ENCODE data around the gene NRG3. TPM values are rescaled to one million over a fixed set of nuclear protein-coding genes. Genes with fewer than 3 reads are reported as not detected.
"Not testable (repeated sequence)": the region's sequence is repeated elsewhere in the genome, so short reads cannot be mapped to it uniquely, and the experiment has no call there.

NRG3 gene
- total RNA-seq, 1 donor from 2014 or later: 0.19 TPM

DNA sequence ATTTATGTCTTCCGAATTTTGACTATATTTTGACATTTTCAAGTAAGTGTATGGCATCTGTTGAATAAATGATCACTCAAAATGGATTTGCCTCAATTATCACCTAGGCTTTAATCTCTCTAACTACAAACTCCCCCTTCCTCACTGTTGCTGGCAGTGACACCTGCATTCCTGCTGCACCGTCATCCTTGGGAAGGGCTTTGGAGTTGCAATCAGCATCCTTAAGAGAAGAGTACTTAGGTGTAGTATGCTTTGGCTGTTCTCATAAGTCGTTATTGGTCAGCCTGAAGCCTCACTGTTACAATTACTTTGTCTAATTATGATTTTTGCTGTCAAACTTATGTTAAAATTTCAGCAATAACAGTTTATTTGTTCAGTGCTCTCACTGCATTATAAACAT, 415.0 kb downstream of the NRG3 start:
- ATAC-seq (ENCODE audit: poor library complexity): no peak
- intact Hi-C loops (cut with DNase I): no loop called here

GRCh38 chr10:82294874-82295378, 419.9 kb downstream of the NRG3 start:
- ATAC-seq (ENCODE audit: poor library complexity): no peak
- DNase-seq: no peak
- intact Hi-C loops (cut with DNase I): no loop called here

More for the DNA sequence above, 415.0 kb downstream of the NRG3 start:
- DNase-seq: no peak

- DNase-seq (no peak), ATAC-seq (ENCODE audit: poor library complexity) (no peak)
- intact Hi-C loops (cut with DNase I): no loop called here
These were observed 433.6 kb downstream of the NRG3 start for GRCh38 chr10:82308641-82309040.

DNA sequence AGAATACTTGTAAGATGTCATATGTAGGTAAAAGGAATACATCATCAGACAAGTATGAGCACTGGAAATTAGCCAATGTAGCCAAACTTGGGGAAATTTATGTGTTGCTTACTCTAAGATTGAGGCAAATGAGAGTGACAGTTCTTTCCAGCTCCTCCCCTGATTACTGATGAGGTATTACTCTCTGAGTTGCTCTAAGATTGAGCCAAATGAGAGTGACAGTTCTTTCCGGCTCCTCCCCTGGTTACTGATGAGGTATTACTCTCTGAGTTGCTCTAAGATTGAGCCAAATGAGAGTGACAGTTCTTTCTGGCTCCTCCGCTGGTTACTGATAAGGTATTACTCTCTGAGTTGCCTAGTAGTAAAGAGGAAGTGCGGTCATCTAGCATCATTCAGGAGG, 435.8 kb downstream of the NRG3 start:
- no peak for ATAC-seq (ENCODE audit: poor library complexity)
- no peak for DNase-seq
- intact Hi-C loops (cut with DNase I): no loop called here

- intact Hi-C loops (cut with DNase I): no loop called here
- no peak for DNase-seq
- ATAC-seq (ENCODE audit: poor library complexity): no peak
These were observed 438.4 kb downstream of the NRG3 start for GRCh38 chr10:82313401-82313800.

- no peak for ATAC-seq (ENCODE audit: poor library complexity)
- intact Hi-C loops (cut with DNase I): no loop called here
- DNase-seq: no peak
These were observed 443.5 kb downstream of the NRG3 start for GRCh38 chr10:82318534-82318933.

GRCh38 chr10:82319074-82319473, 444.1 kb downstream of the NRG3 start:
- ATAC-seq (ENCODE audit: poor library complexity) (no peak), DNase-seq (no peak)
- intact Hi-C loops (cut with DNase I): no loop called here

DNA sequence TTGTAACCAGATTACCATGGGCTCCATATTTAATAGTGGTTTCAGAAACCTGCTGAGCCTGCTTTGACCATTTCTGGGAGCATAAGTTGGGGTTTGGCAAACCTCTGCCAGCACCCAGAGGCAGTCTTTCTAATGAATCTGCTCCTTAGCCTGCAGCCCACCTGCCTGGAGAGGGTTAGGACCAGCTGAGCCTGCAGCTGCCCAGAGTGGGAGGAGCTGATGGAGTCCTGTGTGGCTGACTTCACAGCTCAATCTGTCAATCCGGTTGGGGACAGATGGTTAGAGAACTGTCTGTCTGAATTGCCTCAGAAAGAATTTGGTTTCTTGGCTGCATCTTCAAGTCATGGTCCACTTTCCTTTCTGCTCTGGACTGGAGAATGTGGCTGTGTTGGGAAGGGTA, 444.6 kb downstream of the NRG3 start:
- intact Hi-C loops (cut with DNase I): no loop called here
- ATAC-seq (ENCODE audit: poor library complexity): no peak
- no peak for DNase-seq

- DNase-seq (no peak), ATAC-seq (ENCODE audit: poor library complexity) (no peak)
- intact Hi-C loops (cut with DNase I): no loop called here
These were observed 446.7 kb downstream of the NRG3 start for GRCh38 chr10:82321724-82322123.

- intact Hi-C loops (cut with DNase I): no loop called here
- DNase-seq: no peak
- ATAC-seq (ENCODE audit: poor library complexity): no peak
These were observed 456.7 kb downstream of the NRG3 start for GRCh38 chr10:82331716-82332115.

DNA sequence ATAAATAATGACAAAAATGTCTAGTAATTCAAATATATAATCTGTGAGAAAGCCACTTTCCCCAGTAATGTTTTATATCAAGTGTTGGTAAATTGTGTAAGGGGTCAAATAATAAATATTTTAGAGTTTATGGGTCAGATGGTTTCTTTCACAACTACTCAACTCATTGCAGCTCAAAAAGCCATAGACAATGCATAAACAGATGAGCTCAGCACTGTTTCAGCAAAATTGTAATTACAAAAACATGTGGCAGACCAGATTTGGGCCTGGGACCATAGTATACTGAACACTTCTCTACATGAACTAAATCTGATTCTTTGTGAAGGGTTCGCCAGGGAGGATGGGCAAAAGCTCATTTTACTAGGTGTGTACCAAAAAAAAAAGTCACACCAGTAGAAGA, 460.8 kb downstream of the NRG3 start:
- no peak for ATAC-seq (ENCODE audit: poor library complexity)
- intact Hi-C loops (cut with DNase I): no loop called here
- DNase-seq: no peak

GRCh38 chr10:82340166-82340565, 465.2 kb downstream of the NRG3 start:
- intact Hi-C loops (cut with DNase I): no loop called here

DNA sequence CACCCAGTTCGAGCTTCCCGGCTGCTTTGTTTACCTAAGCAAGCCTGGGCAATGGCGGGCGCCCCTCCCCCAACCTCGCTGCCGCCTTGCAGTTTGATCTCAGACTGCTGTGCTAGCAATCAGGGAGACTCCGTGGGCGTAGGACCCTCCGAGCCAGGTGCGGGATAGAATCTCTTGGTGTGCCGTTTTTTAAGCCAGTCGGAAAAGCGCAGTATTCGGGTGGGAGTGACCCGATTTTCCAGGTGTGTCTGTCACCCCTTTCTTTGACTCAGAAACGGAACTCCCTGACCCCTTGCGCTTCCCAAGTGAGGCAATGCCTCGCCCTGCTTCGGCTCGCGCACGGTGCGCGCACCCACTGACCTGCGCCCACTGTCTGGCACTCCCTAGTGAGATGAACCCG, 474.6 kb downstream of the NRG3 start:
- intact Hi-C loops (cut with DNase I); ATAC-seq (ENCODE audit: poor library complexity); DNase-seq: not testable (repeated sequence)

More at GRCh38 chr10:82340166-82340565, 465.2 kb downstream of the NRG3 start:
- DNase-seq (no peak), ATAC-seq (ENCODE audit: poor library complexity) (no peak)

- no peak for ATAC-seq (ENCODE audit: poor library complexity)
These were observed 478.4 kb downstream of the NRG3 start for GRCh38 chr10:82353381-82353780.

DNA sequence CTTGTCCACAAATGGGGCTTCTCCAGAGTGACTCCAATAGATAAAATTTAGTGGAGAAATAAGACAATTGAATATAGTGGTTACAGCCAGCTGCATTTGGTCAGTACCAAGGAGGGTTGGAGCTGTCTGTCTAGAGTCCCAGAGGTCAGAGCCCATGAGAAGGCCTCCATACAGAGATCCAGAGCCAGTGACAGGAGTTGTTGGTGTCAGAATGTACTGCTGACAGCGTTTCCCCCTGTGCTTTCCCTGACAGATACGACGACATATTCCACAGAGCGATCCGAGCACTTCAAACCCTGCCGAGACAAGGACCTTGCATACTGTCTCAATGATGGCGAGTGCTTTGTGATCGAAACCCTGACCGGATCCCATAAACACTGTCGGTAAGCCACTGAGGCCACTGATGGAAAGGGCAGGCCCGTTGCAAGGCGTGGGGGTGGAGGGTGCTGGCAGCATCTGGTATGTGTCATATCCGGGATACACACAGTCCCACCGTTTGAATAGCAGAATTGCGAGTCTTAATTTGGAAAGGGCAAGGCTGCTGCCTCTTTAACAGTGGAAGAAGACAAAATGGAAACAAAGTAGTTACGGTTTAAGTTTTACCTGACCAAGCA, 483.6 kb downstream of the NRG3 start:
- peak; percentile 59 for DNase-seq
- intact Hi-C loops (cut with DNase I): no loop called here
- peak; percentile 77 for ATAC-seq (ENCODE audit: poor library complexity)

More at GRCh38 chr10:82353381-82353780, 478.4 kb downstream of the NRG3 start:
- no peak for DNase-seq
- intact Hi-C loops (cut with DNase I): no loop called here

DNA sequence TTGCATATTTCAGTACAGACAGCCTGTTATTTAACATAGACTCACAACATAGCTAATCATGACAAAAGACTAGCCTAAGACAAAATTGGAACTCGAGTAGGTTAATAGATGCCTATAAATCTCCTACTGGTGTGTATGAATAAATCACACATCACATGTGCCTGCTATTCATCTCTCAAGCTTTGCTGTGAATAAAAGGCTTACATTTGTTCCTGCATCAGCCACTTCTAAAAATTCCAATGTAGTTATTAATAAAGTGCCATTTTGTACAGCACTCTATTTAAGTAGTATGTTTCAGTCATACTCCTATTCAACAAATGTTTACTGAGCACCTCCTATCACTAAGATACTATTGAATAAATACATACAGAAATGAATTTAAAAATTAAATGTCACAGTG, 486.3 kb downstream of the NRG3 start:
- intact Hi-C loops (cut with DNase I): no loop called here
- no peak for ATAC-seq (ENCODE audit: poor library complexity)
- DNase-seq: no peak

- intact Hi-C loops (cut with DNase I): no loop called here
- DNase-seq: no peak
- no peak for ATAC-seq (ENCODE audit: poor library complexity)
These were observed 502.6 kb downstream of the NRG3 start for GRCh38 chr10:82377608-82378007.

GRCh38 chr10:82378146-82378545, 503.2 kb downstream of the NRG3 start:
- intact Hi-C loops (cut with DNase I): no loop called here
- peak; percentile 57 for ATAC-seq (ENCODE audit: poor library complexity)
- DNase-seq: no peak

- DNase-seq (no peak), ATAC-seq (ENCODE audit: poor library complexity) (no peak)
- intact Hi-C loops (cut with DNase I): no loop called here
These were observed 508.4 kb downstream of the NRG3 start for GRCh38 chr10:82383350-82383749.

- intact Hi-C loops (cut with DNase I): no loop called here
- ATAC-seq (ENCODE audit: poor library complexity) (no peak), DNase-seq (no peak)
These were observed 516.1 kb downstream of the NRG3 start for GRCh38 chr10:82390866-82391658.
